ENCODE data around the gene TLR1. TPM values are rescaled to one million over a fixed set of nuclear protein-coding genes. Genes with fewer than 3 reads are reported as not detected.

TLR1 gene
- polyA plus RNA-seq, 4 donors: 3.3 to 8.3 (median 4.6) TPM

DNA sequence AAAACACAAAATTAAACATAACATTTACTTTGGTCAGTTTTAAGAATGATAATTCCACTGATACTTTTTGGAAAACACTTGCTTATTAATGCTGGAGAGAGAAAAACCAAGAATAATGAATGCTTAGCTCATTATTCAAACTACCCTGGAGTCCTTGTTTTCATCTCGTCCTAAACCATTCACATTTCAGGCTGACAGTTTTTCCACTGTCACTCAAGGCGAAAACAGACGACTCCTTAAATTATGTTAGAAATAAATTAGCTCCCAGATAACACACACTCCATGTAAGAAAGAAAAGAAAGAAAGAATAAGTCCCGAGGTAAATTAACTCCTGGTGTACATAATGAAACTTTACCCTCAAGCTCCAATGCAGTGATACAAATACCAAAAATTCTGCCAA is 55.3 kb downstream of the TLR1 start:
- no peak for DNase-seq (ENCODE audit: low read depth in 4 of 4, low spot score in 3 of 4)

DNA sequence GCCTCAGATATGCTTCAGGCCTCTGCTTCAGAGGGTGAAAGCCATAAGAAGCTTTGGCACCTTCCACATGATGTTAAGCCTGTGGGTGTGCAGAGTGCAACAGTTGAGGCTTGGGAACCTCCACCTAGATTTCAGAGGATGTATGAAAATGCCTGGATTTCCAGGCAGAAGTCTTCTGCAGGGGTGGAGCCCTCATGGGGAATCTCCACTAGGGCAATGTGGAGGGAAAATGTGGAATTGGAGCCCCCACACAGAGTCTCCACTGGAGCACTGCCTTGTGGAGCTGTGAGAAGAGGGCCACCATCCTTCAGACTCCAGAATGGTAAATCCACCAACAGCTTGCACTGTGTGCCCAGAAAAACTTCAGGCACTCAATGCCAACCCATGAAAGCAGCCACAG is 57.0 kb downstream of the TLR1 start:
- DNase-seq (ENCODE audit: low read depth in 4 of 4, low spot score in 3 of 4): no peak

Other genes starting within 250 kb of the TLR1 start
- 10 to 100 TPM; 56.1 to 79.1 (median 72.3) TPM for gene KLF3, start 140.6 kb downstream of the TLR1 start, polyA plus RNA-seq (ENCODE audit: insufficient read length in 4 of 4)
- gene TLR10, start 21.8 kb downstream of the TLR1 start, polyA plus RNA-seq (ENCODE audit: insufficient read length in 4 of 4): under 1 TPM; 0.20 to 0.98 (median 0.51) TPM
- 1 to 10 TPM in 1 of 4 donors, under 1 TPM in 3; 0.69 to 1.8 (median 0.79) TPM for gene TLR6, start 52.0 kb upstream of the TLR1 start, polyA plus RNA-seq (ENCODE audit: insufficient read length in 4 of 4)
- gene FAM114A1, start 63.0 kb upstream of the TLR1 start, polyA plus RNA-seq (ENCODE audit: insufficient read length in 4 of 4): 10 to 100 TPM; 29.5 to 85.1 (median 38.2) TPM
- gene TMEM156, start 227.6 kb upstream of the TLR1 start, polyA plus RNA-seq (ENCODE audit: insufficient read length in 4 of 4): 1 to 10 TPM; 1.5 to 4.4 (median 3.4) TPM

All from left renal pelvis (tissue), 4 donors.